HG03565 (cell line): ENCODE data around the gene DAPK1.

Source experiments
- ATAC-seq: cut with Tn5 transposase; IDR thresholded peaks from one replicate; pipeline ENCODE4 v1.9.1; 2021; ENCODE audit warnings: mild to moderate bottlenecking, moderate library complexity; ENCODE audit not compliant: unreplicated experiment

The DAPK1 gene

DNA sequence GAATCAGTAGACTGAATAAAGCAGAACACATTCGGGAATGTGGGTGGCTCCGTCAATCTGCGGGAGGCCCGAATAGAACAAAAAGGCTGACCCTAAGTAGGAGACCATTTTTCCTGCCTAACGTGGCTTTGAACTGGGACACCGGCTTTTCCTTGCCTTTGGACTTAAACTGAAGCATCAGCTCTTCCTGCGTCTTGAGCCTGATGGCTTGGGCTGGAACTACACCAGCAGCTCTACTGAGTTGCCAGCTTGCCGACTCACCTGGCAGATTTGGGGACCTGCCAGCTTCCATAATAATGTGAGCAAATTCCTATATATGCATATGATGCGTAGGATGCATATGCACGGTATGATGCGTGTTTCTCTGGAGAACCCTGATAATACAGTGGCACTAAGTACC, 111.3 kb downstream of the DAPK1 start:
- ATAC-seq, result no peak

DNA sequence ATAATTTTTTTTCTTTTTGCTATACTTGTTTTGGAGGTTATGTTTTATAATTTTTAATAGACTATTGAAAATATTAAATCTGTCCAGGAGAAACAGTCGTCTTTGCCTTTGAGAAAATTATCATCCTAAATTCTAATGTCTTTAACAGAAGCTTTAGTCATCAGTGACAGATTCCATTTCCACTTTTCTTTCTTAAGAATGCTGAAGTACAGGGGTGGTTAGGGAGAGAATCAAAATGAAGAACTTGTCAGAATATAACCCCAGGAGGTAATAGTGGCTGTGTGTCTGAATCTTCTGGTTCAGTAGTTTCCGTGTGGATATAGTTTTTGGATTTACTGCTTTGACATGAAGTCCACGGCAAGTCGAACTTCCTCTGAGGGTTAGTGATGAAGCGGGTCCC, 111.8 kb downstream of the DAPK1 start:
- no peak for ATAC-seq

DNA sequence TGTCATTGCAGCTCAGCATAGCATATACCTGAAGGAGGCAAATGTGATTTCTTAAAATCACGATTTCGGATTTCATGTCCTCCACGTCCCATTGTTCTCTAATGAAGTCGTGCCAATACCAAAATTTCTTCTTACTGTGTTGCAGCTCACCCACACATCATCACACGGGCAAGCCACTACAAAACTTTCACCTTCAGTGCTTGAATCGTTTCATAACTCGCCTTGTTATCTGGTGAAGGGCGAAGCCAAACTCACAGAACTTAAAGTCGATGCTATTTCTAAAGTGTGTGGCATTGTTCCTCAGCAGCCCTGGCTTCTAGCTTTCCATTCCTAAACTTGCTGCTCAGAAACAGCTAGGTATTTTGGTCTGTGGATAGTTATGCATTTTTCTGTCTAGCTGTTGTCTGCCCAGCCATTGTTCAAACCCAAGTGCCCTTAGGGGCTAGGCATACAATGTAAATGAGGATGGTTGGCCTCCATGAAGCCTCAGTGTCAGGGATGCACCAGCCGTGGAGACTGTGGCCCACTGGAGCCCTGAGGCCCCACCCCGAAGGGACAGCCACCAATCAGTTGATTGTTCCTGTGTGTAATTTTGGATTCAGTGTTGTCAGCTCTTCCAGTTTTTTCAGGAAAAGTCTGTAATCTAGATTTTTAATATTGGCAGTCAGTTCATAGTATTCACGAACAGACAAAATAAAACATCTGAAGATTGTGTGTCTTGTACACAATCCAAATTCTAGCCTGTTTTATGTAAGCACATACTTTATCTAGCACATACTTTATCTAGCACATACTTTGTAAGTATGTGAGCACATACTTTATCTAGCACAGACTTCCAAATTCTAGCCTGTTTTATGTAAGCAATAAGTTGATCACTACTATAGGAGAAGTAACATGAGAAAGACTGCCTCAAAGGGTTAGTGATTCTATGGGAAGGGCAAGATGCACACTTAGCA, 112.8 kb downstream of the DAPK1 start:
- ATAC-seq, result no peak

DNA sequence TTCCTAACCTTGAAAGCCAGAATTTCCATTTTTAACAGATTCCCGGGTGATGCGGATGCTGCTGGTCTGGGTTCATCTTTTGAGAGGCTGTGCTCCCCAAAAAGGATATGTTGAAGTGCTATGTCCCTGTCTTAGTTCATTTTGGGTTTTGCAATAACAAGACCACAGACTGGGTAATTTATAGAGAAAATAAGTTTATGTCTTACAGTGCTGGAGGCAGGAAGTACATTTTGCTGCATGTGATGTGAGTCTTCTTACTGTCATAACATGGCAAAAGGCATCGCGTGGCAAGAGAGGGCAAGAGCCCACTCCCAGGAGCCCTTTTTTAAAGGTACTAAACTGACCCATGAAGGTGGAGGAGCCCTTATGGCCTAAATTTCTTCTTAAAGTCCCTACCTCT, 114.1 kb downstream of the DAPK1 start:
- no peak for ATAC-seq

DNA sequence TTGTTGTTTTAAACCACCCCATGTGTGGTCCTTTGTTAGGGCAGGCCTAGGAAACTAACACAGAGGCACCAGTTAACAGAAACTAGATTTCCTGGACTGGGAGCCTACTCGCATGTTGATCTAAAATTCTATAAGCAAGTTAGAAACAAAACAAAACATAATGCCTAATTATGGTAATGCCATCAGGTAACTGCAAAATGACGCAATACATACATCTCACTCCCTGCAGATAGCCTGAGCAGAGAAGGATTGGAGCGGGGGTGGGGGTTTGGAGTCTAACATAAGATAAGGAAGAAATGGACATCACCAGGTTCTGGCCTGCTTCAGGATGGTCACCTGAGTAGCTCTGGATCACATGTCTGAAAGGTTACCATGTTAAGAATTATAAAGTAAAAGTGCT, 114.9 kb downstream of the DAPK1 start:
- no peak for ATAC-seq

DNA sequence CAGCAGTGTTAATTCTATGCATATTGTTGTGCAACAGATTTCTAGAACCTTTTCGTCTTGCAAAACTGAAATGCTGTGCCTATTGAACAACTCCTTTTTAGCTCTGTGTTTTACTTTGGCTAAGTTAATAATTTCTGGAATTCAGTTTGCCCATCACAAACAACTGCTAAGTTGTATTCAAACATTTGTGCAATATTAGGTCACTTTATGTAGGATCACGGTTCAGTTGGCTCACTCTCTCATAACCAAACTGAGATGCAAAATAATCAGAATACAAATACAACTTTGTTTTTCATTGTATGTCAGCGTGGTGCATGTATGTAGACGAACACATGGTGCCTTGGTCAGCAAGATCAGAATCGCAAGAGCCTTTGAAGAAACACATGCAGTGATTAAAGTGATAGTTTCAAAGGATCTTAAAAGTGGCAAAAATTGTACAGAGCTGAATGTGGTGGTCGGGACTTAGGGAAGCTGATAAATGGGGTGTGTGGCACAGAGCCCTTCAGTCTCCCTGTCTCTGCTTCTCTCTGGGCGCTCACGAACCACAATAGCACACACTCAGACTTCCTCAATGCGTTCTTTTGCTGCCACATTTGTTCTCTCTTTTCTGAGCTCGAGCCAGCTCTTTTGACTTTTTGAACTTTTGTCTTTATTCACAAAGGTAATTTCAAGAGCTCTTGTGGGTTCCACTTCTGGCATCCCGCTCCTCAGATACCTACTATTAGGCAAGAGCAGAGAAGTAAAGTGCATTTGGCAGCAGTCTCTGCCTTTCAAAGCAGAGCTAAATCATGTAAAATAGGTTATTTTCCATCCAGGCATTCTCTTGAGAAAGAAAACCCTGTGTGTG, 115.8 kb downstream of the DAPK1 start:
- ATAC-seq, result no peak

DNA sequence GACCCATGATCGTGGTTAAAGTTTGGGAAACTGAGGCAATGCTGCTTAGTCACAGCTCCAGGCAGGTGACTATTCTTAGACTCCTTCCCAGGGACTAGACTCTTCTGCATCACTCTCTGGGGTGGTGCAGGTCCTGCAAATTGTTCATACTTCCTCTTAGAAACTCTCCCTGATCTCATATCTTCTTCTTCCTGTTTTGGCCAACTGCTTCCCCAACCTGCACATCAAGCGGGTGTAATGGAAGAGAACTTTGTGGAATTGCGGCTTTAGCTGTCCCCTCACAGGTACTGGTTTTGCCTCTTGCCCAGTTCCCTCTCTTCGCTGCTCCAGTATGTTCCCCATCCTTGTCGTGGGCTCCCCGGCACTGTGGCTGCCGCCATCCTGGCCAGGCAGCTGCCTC, 116.7 kb downstream of the DAPK1 start:
- ATAC-seq, result no peak

DNA sequence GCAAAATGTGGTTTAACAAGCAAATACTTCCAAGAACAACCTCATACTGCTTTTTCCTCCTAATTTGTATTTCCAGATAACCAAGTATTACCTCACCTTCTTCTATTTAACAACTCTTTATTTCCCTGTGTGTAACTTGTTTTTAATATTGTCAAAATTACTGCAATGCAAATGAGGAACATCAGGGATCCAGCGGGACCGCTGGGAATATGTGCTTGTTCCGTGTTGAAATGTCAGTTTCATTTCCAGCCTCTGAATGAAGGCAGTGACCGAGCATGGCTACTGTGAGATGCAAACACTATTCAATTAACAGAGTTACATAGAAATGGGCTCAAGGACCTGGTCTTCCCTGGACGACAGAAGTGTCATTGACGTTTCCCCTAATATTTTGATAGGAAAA, 117.5 kb downstream of the DAPK1 start:
- ATAC-seq, result no peak

DNA sequence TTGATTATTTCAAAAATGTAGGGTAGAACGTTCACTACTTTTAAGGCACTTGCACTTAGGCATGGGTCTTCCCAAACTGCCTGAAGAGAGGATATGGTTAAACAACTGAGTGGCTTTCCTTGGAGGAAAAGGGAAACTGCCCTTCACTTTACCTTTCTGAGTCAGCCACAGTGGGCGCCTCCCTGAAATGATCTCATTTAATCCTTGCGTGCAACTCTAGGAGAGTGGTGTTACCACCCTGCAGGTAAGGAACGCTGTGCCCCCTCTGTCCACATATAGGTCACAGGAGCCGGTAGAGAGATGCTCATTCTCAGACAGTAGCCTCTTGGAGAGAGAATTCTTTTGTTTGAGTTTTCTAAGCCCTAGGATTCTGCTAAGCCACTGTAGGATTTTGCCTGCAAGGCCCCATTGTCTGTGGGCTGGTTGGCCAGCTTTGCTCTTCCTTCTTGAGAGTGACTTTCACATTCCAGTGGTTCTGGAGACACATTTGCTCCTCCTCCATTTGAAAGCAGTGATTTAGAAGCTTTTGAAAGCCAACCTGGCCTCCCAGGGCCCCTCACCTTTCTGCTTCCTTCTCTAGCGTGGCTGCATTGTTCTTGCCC, 118.0 kb downstream of the DAPK1 start:
- no peak for ATAC-seq

DNA sequence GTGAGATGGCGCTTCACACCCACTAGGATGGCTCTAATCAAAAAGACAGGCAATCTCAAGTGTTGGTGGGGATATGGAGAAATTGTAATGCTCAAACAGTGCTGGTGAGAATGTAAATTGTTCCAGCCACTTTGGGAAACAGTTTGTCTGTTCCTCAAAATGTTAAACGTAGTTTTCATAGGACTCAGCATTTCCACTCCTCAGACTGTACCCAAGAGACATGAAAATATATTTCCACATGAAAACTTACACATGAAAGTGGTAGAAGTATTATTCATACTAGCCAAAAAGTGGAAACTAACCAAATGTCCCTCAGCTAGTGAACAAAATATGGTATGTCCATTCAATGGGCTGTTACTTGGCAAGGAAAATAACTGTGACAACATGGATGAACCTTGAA, 120.6 kb downstream of the DAPK1 start:
- no peak for ATAC-seq

DNA sequence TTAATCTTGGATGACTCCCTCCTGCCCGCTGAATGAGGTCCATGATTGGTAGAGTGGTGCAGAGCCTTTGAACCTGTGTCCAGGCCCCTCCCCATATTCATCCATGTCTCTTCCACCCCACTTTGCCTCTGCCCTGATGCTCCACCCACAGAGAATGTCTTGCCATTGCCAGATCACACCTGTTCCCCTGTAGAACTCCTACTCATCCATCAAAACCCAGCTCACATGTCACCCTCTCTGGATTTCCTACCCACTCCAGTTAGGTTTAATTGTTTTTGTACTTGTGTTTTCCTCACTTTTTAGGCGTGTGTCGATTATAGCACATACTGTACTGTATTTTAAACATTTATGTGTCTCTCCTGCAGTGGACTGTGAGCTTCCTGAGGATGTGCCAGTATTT, 121.3 kb downstream of the DAPK1 start:
- ATAC-seq, result no peak

DNA sequence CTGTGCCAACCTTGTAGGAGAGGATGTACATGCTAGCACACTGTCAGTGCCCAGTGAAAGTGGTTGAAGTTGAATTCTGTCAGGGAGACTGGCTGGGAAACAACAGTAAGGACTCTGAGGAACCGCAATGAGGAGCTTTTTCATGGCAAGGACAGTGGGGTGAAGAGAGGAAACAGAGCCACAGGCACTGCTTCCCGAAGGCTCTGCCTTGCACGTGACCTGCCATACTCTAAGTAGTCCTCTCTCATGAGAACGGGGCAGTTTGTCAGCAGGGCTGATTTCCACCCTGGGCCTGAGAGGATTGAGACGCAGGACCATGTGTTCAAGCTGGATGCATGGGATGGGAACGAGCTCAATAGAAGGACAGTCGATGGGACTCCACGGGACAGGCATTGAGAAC, 121.7 kb downstream of the DAPK1 start:
- ATAC-seq, result no peak

DNA sequence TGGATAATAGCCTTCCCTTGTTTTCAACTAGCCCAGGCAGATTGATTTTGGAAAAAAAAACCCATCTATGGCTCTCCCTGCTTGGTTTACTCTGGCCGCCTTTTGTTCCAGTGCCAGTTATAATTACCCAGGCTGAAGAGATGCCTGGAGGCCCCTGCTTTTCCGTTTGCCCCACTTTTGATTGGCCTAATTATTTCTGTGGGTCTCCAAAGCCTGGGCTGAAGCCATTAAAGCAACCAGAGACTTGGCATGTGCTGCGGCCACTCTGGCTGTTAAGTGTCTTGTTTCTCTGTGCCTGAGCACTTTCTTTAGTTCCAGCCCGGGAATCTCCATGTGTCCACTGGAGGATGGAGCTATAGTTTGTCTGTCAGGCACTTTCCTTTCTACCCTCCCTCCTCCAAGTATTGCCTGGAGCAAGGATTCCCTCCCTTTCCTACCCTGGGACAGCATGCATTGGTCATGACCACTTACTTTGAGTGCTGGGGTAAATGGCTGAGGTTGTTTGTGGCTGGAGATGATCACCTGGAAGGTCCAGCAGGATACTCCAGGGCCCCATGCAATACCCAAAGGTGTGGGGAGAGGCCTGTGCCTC, 123.2 kb downstream of the DAPK1 start:
- ATAC-seq, result no peak

DNA sequence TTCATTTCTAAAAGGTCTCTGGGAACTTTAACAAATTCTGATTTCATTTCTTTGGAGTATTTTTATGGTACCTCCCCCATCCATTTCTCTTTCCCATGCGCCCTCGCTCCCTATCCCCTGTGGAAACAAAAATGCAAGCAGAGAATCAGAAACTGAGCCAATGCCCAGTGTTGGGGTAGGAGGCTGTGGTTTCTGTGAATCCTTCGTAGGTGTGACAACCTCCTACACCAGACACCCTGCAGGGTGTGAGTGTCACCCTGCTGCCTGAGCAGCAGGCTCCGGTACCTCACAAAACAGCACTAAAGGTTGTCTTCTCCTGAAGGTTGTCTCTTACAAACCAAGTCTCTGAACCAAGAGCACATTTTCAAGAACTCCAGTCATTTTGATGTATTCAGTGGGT, 124.4 kb downstream of the DAPK1 start:
- no peak for ATAC-seq

DNA sequence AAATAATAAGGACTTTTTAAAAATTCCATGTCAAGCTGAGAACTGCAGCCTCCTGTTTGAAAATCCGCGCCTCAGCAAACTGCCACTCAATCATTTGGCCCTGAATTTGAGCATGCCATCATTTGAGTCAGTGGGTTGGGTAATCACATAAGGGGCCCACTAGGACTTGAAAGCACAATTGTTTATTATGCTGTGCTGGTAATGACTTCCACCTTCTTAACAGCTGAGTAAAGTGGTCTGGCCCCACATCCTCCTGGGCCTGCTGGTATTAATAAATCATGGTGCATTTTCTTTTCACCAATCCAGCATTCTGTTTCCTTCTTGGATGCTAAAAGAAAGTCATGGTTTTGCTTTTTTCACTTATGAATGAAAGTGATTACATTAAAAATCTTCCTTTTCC, 125.3 kb downstream of the DAPK1 start:
- no peak for ATAC-seq

DNA sequence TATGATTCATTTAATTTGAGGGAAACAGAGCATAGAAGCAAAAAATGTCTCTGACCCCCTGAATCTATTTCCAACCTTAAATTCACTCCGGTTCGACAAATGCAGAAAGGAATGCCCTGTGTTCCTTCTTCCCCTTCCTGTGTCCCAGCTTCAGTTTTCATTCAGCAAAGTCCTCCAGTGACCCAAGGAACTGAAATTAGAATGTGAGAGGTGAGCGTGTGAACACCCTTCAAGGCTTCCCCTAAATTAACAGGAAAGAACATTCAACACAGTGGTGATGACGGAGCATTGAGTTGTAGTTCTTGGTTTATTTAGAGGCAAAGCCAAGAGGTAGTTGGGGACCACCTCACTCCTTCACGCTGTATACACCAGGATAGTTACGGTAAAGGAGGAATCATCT, 130.7 kb downstream of the DAPK1 start:
- ATAC-seq, result no peak

DNA sequence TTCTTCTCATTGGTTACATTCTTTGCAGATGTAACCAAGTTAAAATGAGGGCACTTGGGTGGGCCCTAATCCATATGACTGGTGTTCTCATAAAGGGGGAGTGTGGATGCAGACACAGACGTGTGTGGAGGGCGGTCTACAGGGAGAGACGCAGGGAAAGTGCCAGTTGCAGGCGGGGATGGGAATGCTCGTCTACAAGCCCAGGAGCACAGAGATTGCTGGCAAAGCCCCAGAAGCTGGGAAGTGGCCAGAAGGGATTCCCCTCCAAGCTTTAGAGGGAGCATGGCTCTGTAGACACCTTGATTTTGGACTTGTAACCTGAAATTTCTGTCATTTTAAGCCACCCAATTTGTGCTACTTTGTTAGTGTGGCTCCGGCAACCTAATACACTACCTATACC, 131.4 kb downstream of the DAPK1 start:
- no peak for ATAC-seq

DNA sequence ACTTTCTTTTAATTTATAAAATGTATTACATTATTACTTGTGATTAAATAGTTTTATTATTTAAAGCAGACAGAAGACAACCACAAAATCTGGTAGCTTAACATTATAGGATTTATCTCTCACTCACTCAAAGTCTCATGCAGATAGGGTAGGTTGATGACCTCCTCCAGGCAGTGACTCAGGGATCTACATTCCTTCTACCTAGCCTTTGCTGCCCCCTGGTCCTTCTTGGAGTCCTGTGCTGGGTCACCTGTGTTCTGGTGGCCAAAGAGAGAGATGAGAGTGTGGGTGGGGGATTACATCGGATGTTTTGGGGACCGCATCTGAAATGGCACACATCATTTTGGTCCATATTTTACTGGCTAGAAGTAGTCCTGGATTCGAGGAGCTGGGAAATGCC, 132.6 kb downstream of the DAPK1 start:
- no peak for ATAC-seq

DNA sequence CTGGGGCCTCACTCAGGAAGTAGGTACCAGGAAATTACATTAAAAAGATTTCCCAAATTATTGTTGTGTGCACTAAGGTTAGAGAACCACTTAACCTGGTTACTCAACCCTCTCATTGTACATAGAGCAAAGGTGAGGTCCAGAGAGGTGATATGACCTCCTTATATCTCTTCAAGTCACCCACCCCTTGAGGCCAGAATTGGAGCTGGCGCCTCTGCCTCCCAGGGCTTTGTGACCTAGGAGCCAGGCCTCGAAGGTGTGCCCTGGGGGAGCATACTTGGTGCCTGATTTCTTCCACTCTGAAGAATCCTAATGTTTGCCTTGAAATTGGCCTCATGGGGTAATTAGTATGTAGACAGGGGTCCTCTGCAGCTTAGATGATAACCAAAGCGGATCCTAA, 133.2 kb downstream of the DAPK1 start:
- no peak for ATAC-seq

DNA sequence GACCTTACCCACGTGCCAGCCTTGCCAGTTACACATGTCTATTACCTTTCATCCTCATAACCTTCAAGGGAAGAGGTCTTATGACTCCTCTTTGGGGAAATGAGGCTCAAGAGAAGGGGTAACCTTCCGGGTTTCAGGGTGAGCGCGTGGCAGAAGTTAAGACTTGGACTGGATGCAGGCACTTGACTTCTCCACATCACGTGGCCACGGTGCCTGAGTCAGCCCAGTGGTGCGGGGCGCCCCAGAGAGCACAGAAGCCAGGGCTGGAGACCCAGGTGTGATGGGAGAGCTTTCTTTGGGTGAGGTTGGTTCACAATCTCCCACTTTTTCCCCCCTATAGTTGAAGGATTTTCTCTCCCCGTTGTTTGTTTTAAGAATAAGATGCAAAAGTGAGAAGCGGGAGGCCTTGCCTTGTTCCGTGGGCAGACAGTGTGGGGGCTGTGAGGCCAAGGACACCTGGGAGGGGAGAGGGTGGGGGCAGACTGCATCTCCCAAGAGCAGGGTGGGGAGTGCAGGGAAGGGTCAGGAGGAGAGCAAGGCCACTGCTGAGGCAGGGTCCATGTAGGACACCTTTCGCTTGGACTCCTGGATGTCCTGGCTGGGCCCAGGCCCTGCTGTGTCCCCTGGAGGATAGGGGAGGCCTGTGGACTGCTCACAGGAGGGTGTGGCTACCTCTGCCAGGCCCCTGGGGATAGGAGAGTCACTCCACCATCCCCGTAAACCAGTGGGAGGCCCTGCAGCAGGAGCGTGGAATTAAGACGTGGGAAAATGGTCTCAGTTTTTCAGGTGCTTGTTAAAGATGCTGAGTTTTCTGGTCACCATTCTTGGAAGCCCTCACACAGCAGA, 138.2 kb downstream of the DAPK1 start:
- ATAC-seq, result no peak
